Stimulated activated CD4-positive, alpha-beta T cell treated with anti-CD3 and anti-CD28 coated beads, Interleukin-4, amount 100 ng/mL, for 4 hours (primary cell): ENCODE data around the gene NR2F2.
"Not testable (repeated sequence)": the region's sequence is repeated elsewhere in the genome, so short reads cannot be mapped to it uniquely, and the experiment has no call there.

Experiments
- DNase-seq, 2 experiments: peaks; one replicate each; pipeline ENCODE4 v3.0.0-alpha.2; 2020

NR2F2 gene

GRCh38 chr15:96374499-96374898, 44.0 kb downstream of the NR2F2 start:
- DNase-seq = no peak

DNA sequence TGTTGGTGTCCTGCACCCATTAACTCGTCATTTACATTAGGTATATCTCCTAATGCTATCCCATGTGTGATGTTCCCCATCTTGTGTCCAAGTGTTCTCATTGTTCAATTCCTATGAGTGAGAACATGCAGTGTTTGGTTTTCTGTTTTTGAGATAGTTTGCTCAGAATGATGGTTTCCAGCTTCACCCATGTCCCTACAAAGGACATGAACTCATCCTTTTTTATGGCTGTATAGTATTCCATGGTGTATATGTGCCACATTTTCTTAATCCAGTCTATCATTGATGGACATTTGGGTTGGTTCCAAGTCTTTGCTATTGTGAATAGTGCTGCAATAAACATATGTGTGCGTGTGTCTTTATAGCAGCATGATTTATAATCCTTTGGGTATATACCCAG, 49.1 kb downstream of the NR2F2 start:
- not testable (repeated sequence) for DNase-seq

DNA sequence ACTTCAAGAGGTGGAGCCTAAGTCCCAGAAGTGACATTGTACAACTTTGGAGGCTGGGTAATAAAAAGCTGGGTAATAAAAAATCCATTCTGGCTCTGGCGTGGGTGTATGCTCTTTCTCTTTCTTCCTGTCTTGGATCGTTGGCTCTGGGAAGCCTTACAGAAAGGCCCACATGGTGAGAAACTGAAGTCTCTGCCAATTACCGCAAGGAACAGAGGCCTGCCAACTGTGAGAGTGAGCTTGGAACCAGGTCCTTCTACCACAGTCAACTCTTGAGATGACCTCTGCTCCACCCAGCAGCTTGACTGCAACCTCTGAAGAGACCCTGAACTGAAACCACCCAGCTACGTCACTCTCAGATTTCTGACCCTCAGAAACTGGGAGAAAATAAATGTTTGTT, 51.0 kb downstream of the NR2F2 start:
- no peak for DNase-seq

DNA sequence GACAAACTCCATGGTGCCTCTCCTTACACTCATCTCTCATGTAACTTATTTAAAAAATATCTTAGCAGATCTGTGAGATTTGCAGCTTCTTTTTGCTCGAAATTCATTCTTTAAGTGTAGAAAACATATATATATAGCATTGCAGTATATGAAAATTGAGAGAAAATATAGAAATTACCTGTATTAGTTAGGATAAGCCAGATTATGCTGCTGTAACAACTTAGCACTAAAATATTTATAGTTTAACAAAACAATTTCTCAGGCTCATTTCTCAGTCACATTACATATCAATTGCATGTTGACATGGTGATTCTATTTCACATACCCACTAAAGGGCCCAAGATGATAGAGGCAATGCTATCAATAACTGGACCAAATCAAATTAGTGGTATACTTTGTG, 54.7 kb downstream of the NR2F2 start:
- DNase-seq = no peak

GRCh38 chr15:96388673-96389072, 58.2 kb downstream of the NR2F2 start:
- no peak for DNase-seq
